ENCODE data around the gene GRB2. TPM values are rescaled to one million over a fixed set of nuclear protein-coding genes. Genes with fewer than 3 reads are reported as not detected.

GRB2 gene
- total RNA-seq, 1 donor: 98.0 TPM

DNA sequence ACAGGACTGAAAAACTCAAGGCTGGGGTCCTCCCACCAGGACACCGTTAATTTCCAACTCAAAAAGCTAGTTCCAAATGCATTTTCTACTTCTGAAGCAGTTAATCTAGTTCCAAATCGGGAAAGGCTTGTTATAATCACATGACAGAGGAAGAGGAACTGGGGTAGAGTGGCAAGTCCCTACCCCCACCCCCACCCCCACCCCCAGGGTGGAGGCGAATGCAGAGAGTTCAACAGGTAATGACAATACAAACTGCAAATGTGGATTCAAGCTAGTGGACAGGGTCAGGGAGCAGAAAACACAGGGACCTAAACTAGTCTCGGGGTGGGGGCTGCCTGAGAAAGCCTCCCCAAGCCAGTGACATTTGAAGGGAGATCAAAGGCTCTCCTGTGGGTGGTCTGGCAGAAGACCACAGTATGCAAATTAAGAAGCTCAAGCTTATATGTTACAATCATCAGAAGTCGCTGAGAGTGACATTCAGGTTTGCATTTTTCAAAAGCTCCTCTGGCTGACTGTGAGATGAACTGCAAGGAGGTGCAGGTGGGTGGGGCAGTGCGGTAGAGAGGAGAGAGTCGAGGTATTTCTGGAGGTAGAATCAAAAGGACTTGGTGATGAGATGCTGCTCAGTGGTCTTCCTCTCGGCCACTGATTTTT, 59.8 kb downstream of the GRB2 start:
- TF ChIP-seq, protein P1, sequence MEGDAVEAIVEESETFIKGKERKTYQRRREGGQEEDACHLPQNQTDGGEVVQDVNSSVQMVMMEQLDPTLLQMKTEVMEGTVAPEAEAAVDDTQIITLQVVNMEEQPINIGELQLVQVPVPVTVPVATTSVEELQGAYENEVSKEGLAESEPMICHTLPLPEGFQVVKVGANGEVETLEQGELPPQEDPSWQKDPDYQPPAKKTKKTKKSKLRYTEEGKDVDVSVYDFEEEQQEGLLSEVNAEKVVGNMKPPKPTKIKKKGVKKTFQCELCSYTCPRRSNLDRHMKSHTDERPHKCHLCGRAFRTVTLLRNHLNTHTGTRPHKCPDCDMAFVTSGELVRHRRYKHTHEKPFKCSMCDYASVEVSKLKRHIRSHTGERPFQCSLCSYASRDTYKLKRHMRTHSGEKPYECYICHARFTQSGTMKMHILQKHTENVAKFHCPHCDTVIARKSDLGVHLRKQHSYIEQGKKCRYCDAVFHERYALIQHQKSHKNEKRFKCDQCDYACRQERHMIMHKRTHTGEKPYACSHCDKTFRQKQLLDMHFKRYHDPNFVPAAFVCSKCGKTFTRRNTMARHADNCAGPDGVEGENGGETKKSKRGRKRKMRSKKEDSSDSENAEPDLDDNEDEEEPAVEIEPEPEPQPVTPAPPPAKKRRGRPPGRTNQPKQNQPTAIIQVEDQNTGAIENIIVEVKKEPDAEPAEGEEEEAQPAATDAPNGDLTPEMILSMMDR (IDR thresholded peaks at IDR 0.05; ENCODE audit: insufficient read depth, low read depth, low read length): no peak
- H3K4me3 ChIP-seq (ENCODE audit: low read depth, low read length): no peak overlapping the region

DNA sequence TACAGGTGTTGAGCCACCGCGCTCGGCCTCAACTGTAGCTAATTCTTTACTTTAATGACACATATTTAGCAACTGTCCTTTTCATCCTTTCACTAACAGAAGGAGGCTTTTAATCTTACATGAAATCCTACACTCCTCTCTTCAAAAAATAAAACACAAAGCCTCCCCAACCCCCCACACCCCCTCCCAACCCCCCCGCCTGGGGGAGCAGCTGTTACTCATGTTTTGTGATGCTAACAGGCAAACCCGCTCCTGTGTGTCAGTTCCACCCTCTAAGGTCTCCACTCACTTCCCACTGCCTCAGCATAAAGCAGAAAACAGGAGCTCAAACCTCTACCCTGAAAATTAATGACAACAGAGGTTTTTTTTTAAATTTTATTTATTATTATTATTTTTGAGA, 60.8 kb downstream of the GRB2 start:
- H3K4me3 ChIP-seq (ENCODE audit: low read depth, low read length): no peak overlapping the region
- TF ChIP-seq, protein P1 (IDR thresholded peaks at IDR 0.05; ENCODE audit: insufficient read depth, low read depth, low read length): no peak
- no peak for DNase-seq (ENCODE audit: low read depth)

More for the DNA sequence above, 59.8 kb downstream of the GRB2 start:
- no peak for DNase-seq (ENCODE audit: low read depth)

DNA sequence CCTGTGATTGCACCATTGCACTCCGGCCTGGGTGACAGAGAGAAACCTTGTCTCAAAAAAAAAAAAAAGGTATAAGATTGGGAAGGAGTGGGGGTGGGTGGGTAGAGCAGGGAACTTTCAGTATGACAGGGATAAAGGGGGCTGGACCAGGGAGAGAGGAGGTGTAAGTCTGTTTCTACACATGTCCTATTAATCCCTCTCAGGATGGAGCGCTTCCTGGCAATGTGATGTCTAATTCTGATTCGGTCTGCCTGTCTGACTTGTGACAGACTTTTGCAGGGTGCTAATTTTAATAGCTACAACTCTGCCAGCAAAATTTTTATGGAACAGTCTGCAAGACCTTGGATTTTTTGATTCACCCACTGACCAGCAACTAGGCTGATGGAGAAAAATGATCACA, 62.5 kb downstream of the GRB2 start:
- DNase-seq (ENCODE audit: low read depth): no peak
- no peak overlapping the region for H3K4me3 ChIP-seq (ENCODE audit: low read depth, low read length)
- TF ChIP-seq, protein P1 (IDR thresholded peaks at IDR 0.05; ENCODE audit: insufficient read depth, low read depth, low read length): no peak

DNA sequence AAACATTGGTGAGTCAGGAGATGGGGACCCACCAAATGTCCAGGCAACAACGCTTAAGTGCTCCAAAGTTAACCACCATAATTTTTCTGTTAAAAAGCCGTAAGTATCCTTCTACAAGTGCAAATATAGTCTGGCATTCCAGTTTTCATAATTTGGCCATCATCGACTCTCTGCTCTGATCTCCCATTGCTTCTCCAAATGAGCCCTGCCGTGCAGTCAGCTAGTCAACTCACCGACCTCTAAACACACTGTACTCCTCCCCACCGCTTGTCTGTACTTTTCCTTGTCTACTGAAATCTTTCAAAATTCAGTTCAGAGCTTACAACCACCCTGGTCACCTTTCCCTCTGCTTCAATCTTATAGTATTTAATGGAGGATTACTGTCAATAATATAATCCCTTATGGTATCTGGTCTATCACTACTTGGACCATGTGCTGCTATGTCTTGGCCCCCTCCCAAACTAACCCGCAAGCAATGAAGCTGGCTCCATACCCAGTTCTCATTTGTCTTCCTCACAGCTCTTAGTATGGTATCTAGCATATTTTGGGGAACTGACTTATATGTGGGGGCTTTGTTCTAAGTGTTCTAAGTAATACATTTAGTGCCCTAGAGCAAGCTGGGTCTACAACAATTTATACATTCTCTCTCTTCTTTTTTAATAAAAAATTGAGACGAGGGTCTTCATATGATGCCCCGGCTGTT, 63.5 kb downstream of the GRB2 start:
- DNase-seq (ENCODE audit: low read depth): no peak
- H3K4me3 ChIP-seq (ENCODE audit: low read depth, low read length): no peak overlapping the region
- TF ChIP-seq, protein P1 (IDR thresholded peaks at IDR 0.05; ENCODE audit: insufficient read depth, low read depth, low read length): no peak

DNA sequence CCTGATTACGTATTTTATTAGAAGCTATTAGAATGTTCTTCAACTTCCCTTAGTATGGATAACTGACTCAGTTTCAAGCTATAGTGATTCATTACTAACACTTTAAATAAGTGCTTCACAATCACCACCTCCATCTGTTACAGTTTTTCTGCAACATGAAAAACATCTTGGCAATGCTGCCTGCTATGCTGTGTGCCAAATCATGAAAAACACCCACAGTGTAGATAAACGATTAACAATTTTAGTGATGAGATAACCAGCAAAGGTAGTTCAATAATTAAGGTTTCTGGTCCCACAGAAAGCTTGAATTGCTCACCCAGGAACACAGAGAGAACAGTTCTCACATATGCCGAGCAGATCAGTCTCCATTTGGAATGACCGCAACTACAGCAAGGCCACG, 64.8 kb downstream of the GRB2 start:
- H3K4me3 ChIP-seq (ENCODE audit: low read depth, low read length): no peak overlapping the region
- DNase-seq (ENCODE audit: low read depth): no peak
- TF ChIP-seq, protein P1 (IDR thresholded peaks at IDR 0.05; ENCODE audit: insufficient read depth, low read depth, low read length): no peak

DNA sequence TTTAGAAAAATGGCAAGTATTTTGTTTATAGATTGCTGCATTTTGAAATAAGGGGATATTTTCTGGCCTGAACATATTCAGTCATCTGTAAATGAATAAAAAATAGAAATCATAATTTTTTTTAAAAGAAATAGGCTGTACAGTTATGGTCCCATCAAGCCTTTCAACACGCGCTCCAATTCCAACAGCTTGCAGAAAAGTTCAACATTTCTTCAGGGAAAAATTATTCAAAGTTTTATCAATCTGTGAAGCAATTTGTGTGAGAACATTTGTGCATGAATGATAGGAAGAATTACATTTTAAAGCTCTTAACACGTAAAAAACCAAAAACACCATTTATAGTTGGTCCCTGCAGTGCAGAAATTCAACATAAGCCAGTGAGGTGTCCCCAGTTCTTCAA, 65.5 kb downstream of the GRB2 start:
- no peak overlapping the region for H3K4me3 ChIP-seq (ENCODE audit: low read depth, low read length)
- DNase-seq (ENCODE audit: low read depth): no peak
- TF ChIP-seq, protein P1 (IDR thresholded peaks at IDR 0.05; ENCODE audit: insufficient read depth, low read depth, low read length): no peak
